ENCODE data around the gene TMEM273. TPM values are rescaled to one million over a fixed set of nuclear protein-coding genes. Genes with fewer than 3 reads are reported as not detected.

Gene TMEM273
- total RNA-seq, 1 experiment from 2014 or later, result not detected

DNA sequence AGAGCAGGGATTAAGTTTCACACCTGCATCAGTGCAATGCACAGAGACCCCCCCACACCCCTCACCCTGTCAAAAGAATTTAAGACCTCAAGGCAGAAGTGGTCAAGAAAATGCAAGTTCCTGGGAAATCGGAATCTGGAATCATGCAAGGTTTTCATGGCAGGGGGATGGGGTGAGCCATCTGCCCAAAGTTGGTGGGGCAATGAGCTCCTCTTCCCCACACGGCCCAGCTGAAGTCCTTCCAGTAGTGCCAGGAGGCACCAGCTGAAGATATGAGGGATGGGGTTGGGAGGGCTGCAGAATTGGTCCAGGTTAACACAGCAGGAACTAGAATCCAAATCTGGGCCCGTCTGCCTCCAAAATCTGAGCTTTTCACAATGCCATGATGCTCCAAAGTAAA, 25.0 kb upstream of the TMEM273 start:
- no peak for TF ChIP-seq POLR2A (IDR thresholded peaks at IDR 0.05; ENCODE audit: borderline replicate concordance, extremely low read depth, insufficient read depth, insufficient read length)
- TF ChIP-seq SIN3A (IDR thresholded peaks at IDR 0.05; ENCODE audit: low read depth), result no peak
- TF ChIP-seq EZH2phosphoT487 (IDR thresholded peaks at IDR 0.05; ENCODE audit: borderline replicate concordance), result no peak
- TF ChIP-seq EGR1 (IDR thresholded peaks at IDR 0.05; ENCODE audit: low read depth), result no peak
- Histone ChIP-seq H3K9me3 (ENCODE audit: control insufficient read depth in 1 of 2, insufficient read depth in 1 of 2, low read depth in 1 of 2, low read length in 2 of 2) (no peaks in the 10 kb centered on the region), H2AFZ (ENCODE audit: low read depth, low read length, poor library complexity, severe bottlenecking) (no peak overlapping the region), H3K27ac (ENCODE audit: low read depth, low read length) (no peak overlapping the region), H3K9me2 (ENCODE audit: insufficient read depth) (no peaks in the 10 kb centered on the region), H4K20me1 (ENCODE audit: insufficient read depth) (no peaks in the 10 kb centered on the region), H3K4me1 (ENCODE audit: control insufficient read depth in 1 of 2, insufficient read depth in 2 of 2, low read length in 2 of 2) (no peaks in the 10 kb centered on the region), H3K36me3 (ENCODE audit: control insufficient read depth in 1 of 2, insufficient read depth in 2 of 2, low read length in 2 of 2) (no peaks in the 10 kb centered on the region), H3K4me2 (ENCODE audit: low read length) (no peak overlapping the region), H3K27me3 (ENCODE audit: insufficient read depth, low read length) (peaks cover 59% of the 10 kb centered on the region), H3K9ac (ENCODE audit: low read length) (no peak overlapping the region), H3K79me2 (ENCODE audit: insufficient read depth, low read length) (no peaks in the 10 kb centered on the region), H3K4me3 (replicated peaks in 1 of 2; ENCODE audit: low read depth in 1 of 2, low read length in 2 of 2) (no peak overlapping the region)
- CTCF ChIA-PET, result no interaction called here
- RAD21 ChIA-PET (ENCODE audit: low non-redundant PET in 1 of 2, low total read pairs in 2 of 2, uncharacterized antibody in 2 of 2, unreplicated experiment in 2 of 2), result no interaction called here
- POLR2A ChIA-PET, result no interaction called here
- no peak for DNase-seq (ENCODE audit: low read depth, low spot score)
- no peak for ATAC-seq
- BruUV-seq (replicated peaks), result no TSS peak
- intact Hi-C loops (cut with micrococcal nuclease), result no loop called here

DNA sequence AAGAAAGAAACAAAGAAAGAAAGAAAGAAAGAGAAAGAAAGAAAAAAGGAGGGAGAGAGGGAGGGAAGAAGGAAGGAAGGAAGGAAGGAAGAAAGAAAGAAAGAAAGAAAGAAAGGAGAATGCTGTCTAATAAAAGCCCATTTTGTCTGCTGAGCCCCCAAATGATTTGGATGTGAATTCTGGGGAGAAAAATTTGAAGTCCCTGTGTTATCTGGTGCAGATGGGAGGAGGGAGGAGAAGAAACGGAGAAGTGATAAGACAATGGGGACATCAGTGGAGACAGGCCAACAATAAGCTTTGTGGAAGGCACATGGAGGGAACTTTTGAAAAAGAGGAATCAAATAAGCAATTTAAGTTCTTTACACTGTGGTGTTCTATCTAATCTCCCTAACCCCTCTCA, 24.6 kb upstream of the TMEM273 start:
- no TSS peak for BruUV-seq (replicated peaks)
- intact Hi-C loops (cut with micrococcal nuclease), result no loop called here
- H3K9me2 ChIP-seq (ENCODE audit: insufficient read depth), result no peaks in the 10 kb centered on the region
- H4K20me1 ChIP-seq (ENCODE audit: insufficient read depth), result no peaks in the 10 kb centered on the region
- no peaks in the 10 kb centered on the region for H3K36me3 ChIP-seq (ENCODE audit: control insufficient read depth in 1 of 2, insufficient read depth in 2 of 2, low read length in 2 of 2)
- H2AFZ ChIP-seq (ENCODE audit: low read depth, low read length, poor library complexity, severe bottlenecking), result no peak overlapping the region
- no peak for TF ChIP-seq POLR2A (IDR thresholded peaks at IDR 0.05; ENCODE audit: borderline replicate concordance, extremely low read depth, insufficient read depth, insufficient read length)
- TF ChIP-seq SRF (IDR thresholded peaks at IDR 0.05; ENCODE audit: low read depth), result no peak
- ATAC-seq (no peak), DNase-seq (ENCODE audit: low read depth, low spot score) (no peak)
- no peaks in the 10 kb centered on the region for H3K4me1 ChIP-seq (ENCODE audit: control insufficient read depth in 1 of 2, insufficient read depth in 2 of 2, low read length in 2 of 2)
- peaks cover 55% of the 10 kb centered on the region for H3K27me3 ChIP-seq (ENCODE audit: insufficient read depth, low read length)
- H3K27ac ChIP-seq (ENCODE audit: low read depth, low read length), result no peak overlapping the region
- no peak overlapping the region for H3K4me3 ChIP-seq (replicated peaks in 1 of 2; ENCODE audit: low read depth in 1 of 2, low read length in 2 of 2)
- H3K4me2 ChIP-seq (ENCODE audit: low read length), result no peak overlapping the region
- no peak overlapping the region for H3K9ac ChIP-seq (ENCODE audit: low read length)
- no peaks in the 10 kb centered on the region for H3K79me2 ChIP-seq (ENCODE audit: insufficient read depth, low read length)
- H3K9me3 ChIP-seq (ENCODE audit: control insufficient read depth in 1 of 2, insufficient read depth in 1 of 2, low read depth in 1 of 2, low read length in 2 of 2), result no peaks in the 10 kb centered on the region
- ChIA-PET RAD21 (ENCODE audit: low non-redundant PET in 1 of 2, low total read pairs in 2 of 2, uncharacterized antibody in 2 of 2, unreplicated experiment in 2 of 2) (no interaction called here), CTCF (no interaction called here), POLR2A (no interaction called here)
